Trophoblast cell (in vitro differentiated cells and primary cell): ENCODE measurements around the gene SLC41A3.

ENCODE experiments used
- DNase-seq, 2 donors: peaks; one replicate each; pipeline ENCODE4 v3.0.0-alpha.2; 2016
- H2AFZ ChIP-seq: 2 replicates; pipeline ENCODE4 v1.6.1; 2013; ENCODE audit warnings: low read length, moderate library complexity, mild to moderate bottlenecking; ENCODE audit not compliant: insufficient read depth, poor library complexity
- H2AK5ac ChIP-seq: 2 replicates; pipeline ENCODE4 v1.6.1; 2013; ENCODE audit warnings: mild to moderate bottlenecking, low read length
- H2BK120ac ChIP-seq: 2 replicates; pipeline ENCODE4 v1.6.1; 2013; ENCODE audit warnings: low read length, mild to moderate bottlenecking, moderate library complexity; ENCODE audit not compliant: insufficient read depth, poor library complexity
- H2BK12ac ChIP-seq: 2 replicates; pipeline ENCODE4 v1.6.1; 2013; ENCODE audit warnings: mild to moderate bottlenecking, low read length, moderate library complexity
- H2BK5ac ChIP-seq: 2 replicates; pipeline ENCODE4 v1.6.1; 2013; ENCODE audit warnings: low read length, low read depth, moderate library complexity, mild to moderate bottlenecking; ENCODE audit not compliant: poor library complexity
- H3K14ac ChIP-seq: 2 replicates; pipeline ENCODE4 v1.6.1; 2013; ENCODE audit warnings: mild to moderate bottlenecking, low read length
- H3K18ac ChIP-seq: 2 replicates; pipeline ENCODE4 v1.6.1; 2013; ENCODE audit warnings: mild to moderate bottlenecking, low read length
- H3K23ac ChIP-seq: 2 replicates; pipeline ENCODE4 v1.6.1; 2013; ENCODE audit warnings: low read length
- H3K27ac ChIP-seq: 2 replicates; pipeline ENCODE4 v1.5.1; 2013; ENCODE audit warnings: low read depth, mild to moderate bottlenecking, inconsistent platforms, low read length, moderate library complexity
- H3K27me3 ChIP-seq: 2 replicates; pipeline ENCODE4 v1.6.1; 2013; ENCODE audit warnings: inconsistent platforms, mild to moderate bottlenecking, low read length, moderate library complexity; ENCODE audit not compliant: insufficient read depth
- H3K36me3 ChIP-seq, 2 experiments: 1 replicate in 1 of 2; 2 replicates in 1 of 2; pipeline ENCODE4 v1.6.1; 2013; ENCODE audit warnings: low read length in 2 of 2, mild to moderate bottlenecking in 2 of 2, moderate library complexity in 1 of 2; ENCODE audit not compliant: insufficient read depth in 2 of 2, control insufficient read depth in 1 of 2
- H3K4ac ChIP-seq: 2 replicates; pipeline ENCODE4 v1.6.1; 2013; ENCODE audit warnings: low read depth, mild to moderate bottlenecking, low read length, moderate library complexity
- H3K4me1 ChIP-seq, 2 experiments: 1 replicate in 1 of 2; 2 replicates in 1 of 2; pipeline ENCODE4 v1.6.1; 2013; ENCODE audit warnings: low read length in 2 of 2, mild to moderate bottlenecking in 2 of 2, moderate library complexity in 1 of 2; ENCODE audit not compliant: insufficient read depth in 2 of 2, control insufficient read depth in 1 of 2
- H3K4me2 ChIP-seq: 2 replicates; pipeline ENCODE4 v1.6.1; 2013; ENCODE audit warnings: inconsistent platforms, mild to moderate bottlenecking, low read length, moderate library complexity
- H3K4me3 ChIP-seq: 2 replicates; pipeline ENCODE4 v1.5.1; 2013; ENCODE audit warnings: mild to moderate bottlenecking, low read depth, low read length, inconsistent platforms
- H3K79me1 ChIP-seq: one replicate; pipeline ENCODE4 v1.6.1; 2013; ENCODE audit warnings: low read length
- H3K79me2 ChIP-seq: 2 replicates; pipeline ENCODE4 v1.6.1; 2013; ENCODE audit warnings: low read length, mild to moderate bottlenecking; ENCODE audit not compliant: control insufficient read depth, insufficient read depth, poor library complexity
- H3K9ac ChIP-seq: 2 replicates; pipeline ENCODE4 v1.6.1; 2013; ENCODE audit warnings: mild to moderate bottlenecking, low read length
- H3K9me3 ChIP-seq: 2 replicates; pipeline ENCODE4 v1.6.1; 2013; ENCODE audit warnings: low read depth, mild to moderate bottlenecking, control low read depth, inconsistent platforms, low read length; ENCODE audit not compliant: insufficient read depth
- H4K12ac ChIP-seq: 2 replicates; pipeline ENCODE4 v1.6.1; 2013; ENCODE audit warnings: low read depth, mild to moderate bottlenecking, low read length, moderate library complexity
- H4K8ac ChIP-seq: 2 replicates; pipeline ENCODE4 v1.6.1; 2013; ENCODE audit warnings: low read depth, mild to moderate bottlenecking, low read length, moderate library complexity
- H4K91ac ChIP-seq: one replicate; pipeline ENCODE4 v1.6.1; 2013; ENCODE audit warnings: low read depth, mild to moderate bottlenecking, low read length, moderate library complexity
- WGBS: extraction: QIAGEN DNeasy Blood & Tissue Kit; methylation state at CpG from one replicate; pipeline ENCODE4 v1.1.7; 2013; ENCODE audit warnings: missing lambda C conversion rate; ENCODE audit not compliant: insufficient read length, insufficient coverage; ENCODE audit errors: extremely low coverage; 5-methylcytosine and 5-hydroxymethylcytosine counted together

The SLC41A3 gene

GRCh38 chr3:126077754-126078153, 6.2 kb downstream of the SLC41A3 start:
- no peaks in the 10 kb centered on the region for H3K27me3 ChIP-seq
- no CpG with 5 or more reads among the region's 11 CpGs for WGBS
- H3K27ac ChIP-seq: no peak overlapping the region
- no peak overlapping the region for H3K4ac ChIP-seq
- no peak overlapping the region for H4K8ac ChIP-seq
- H3K4me1 ChIP-seq: no peaks in the 10 kb centered on the region
- H3K79me2 ChIP-seq: no peaks in the 10 kb centered on the region
- no peak overlapping the region for H4K91ac ChIP-seq
- H3K4me2 ChIP-seq: no peak overlapping the region
- H4K12ac ChIP-seq: no peak overlapping the region
- H2BK12ac ChIP-seq: no peak overlapping the region
- H3K36me3 ChIP-seq: no peaks in the 10 kb centered on the region
- no peaks in the 10 kb centered on the region for H3K9me3 ChIP-seq
- H2AFZ ChIP-seq: no peak overlapping the region
- H2BK5ac ChIP-seq: no peak overlapping the region
- no peak overlapping the region for H3K4me3 ChIP-seq
- DNase-seq: no peak
- H3K9ac ChIP-seq: no peak overlapping the region
- H2AK5ac ChIP-seq: no peak overlapping the region
- no peaks in the 10 kb centered on the region for H3K79me1 ChIP-seq
- H3K23ac ChIP-seq: no peak overlapping the region
- no peak overlapping the region for H2BK120ac ChIP-seq
- H3K14ac ChIP-seq: no peak overlapping the region
- no peak overlapping the region for H3K18ac ChIP-seq

GRCh38 chr3:126076140-126076539, 7.8 kb downstream of the SLC41A3 start:
- Histone ChIP-seq H3K36me3 (no peaks in the 10 kb centered on the region), H3K23ac (no peak overlapping the region), H3K79me1 (no peaks in the 10 kb centered on the region), H2BK5ac (no peak overlapping the region), H4K91ac (no peak overlapping the region), H3K4me3 (no peak overlapping the region), H3K18ac (no peak overlapping the region), H4K8ac (no peak overlapping the region), H3K14ac (no peak overlapping the region), H2AFZ (no peak overlapping the region), H3K4me2 (no peak overlapping the region), H3K9ac (no peak overlapping the region), H2BK120ac (no peak overlapping the region), H3K9me3 (no peaks in the 10 kb centered on the region), H4K12ac (no peak overlapping the region), H2BK12ac (no peak overlapping the region), H3K4me1 (no peaks in the 10 kb centered on the region), H2AK5ac (no peak overlapping the region), H3K4ac (no peak overlapping the region), H3K27me3 (no peaks in the 10 kb centered on the region), H3K79me2 (no peaks in the 10 kb centered on the region), H3K27ac (no peak overlapping the region)
- DNase-seq: no peak

- H3K4ac ChIP-seq: no peak overlapping the region
- no peak overlapping the region for H4K91ac ChIP-seq
- H4K8ac ChIP-seq: no peak overlapping the region
- no peak overlapping the region for H3K4me2 ChIP-seq
- no CpG with 5 or more reads among the region's 10 CpGs for WGBS
- no peak overlapping the region for H2BK12ac ChIP-seq
- H3K79me1 ChIP-seq: no peaks in the 10 kb centered on the region
- no peaks in the 10 kb centered on the region for H3K27me3 ChIP-seq
- H2BK5ac ChIP-seq: no peak overlapping the region
- H3K23ac ChIP-seq: no peak overlapping the region
- no peaks in the 10 kb centered on the region for H3K9me3 ChIP-seq
- no peak overlapping the region for H2BK120ac ChIP-seq
- H3K14ac ChIP-seq: no peak overlapping the region
- no peaks in the 10 kb centered on the region for H3K4me1 ChIP-seq
- no peak overlapping the region for H2AK5ac ChIP-seq
- no peak for DNase-seq
- H3K79me2 ChIP-seq: no peaks in the 10 kb centered on the region
- H3K36me3 ChIP-seq: peaks cover 0 to 2% of the 10 kb centered on the region in 2 experiments
- no peak overlapping the region for H3K27ac ChIP-seq
- H3K4me3 ChIP-seq: no peak overlapping the region
- H3K9ac ChIP-seq: no peak overlapping the region
- H4K12ac ChIP-seq: no peak overlapping the region
- H3K18ac ChIP-seq: no peak overlapping the region
- H2AFZ ChIP-seq: no peak overlapping the region
Observed at GRCh38 chr3:126070146-126070545, 13.8 kb downstream of the SLC41A3 start.

- no CpG with 5 or more reads among the region's 8 CpGs for WGBS
- no peaks in the 10 kb centered on the region for H3K79me2 ChIP-seq
- no peak overlapping the region for H4K91ac ChIP-seq
- H3K36me3 ChIP-seq: peaks cover 0 to 2% of the 10 kb centered on the region in 2 experiments
- no peak overlapping the region for H2AFZ ChIP-seq
- H3K9me3 ChIP-seq: no peaks in the 10 kb centered on the region
- H3K9ac ChIP-seq: no peak overlapping the region
- H3K23ac ChIP-seq: no peak overlapping the region
- no peak overlapping the region for H2BK12ac ChIP-seq
- no peaks in the 10 kb centered on the region for H3K4me1 ChIP-seq
- H3K27me3 ChIP-seq: no peaks in the 10 kb centered on the region
- H3K4me3 ChIP-seq: no peak overlapping the region
- H3K14ac ChIP-seq: no peak overlapping the region
- H3K27ac ChIP-seq: no peak overlapping the region
- H2AK5ac ChIP-seq: no peak overlapping the region
- H2BK5ac ChIP-seq: no peak overlapping the region
- no peak overlapping the region for H3K4me2 ChIP-seq
- H4K8ac ChIP-seq: no peak overlapping the region
- no peak overlapping the region for H3K18ac ChIP-seq
- no peak overlapping the region for H2BK120ac ChIP-seq
- no peak overlapping the region for H4K12ac ChIP-seq
- H3K4ac ChIP-seq: no peak overlapping the region
- no peaks in the 10 kb centered on the region for H3K79me1 ChIP-seq
- DNase-seq: no peak
Observed at GRCh38 chr3:126067959-126068358, 16.0 kb downstream of the SLC41A3 start.
